IPS-18c (cell line): ENCODE measurements around the gene BAG3.
"Not testable (repeated sequence)": the region's sequence is repeated elsewhere in the genome, so short reads cannot be mapped to it uniquely, and the experiment has no call there.

ENCODE experiments used
- H3K4me3 ChIP-seq: 2 replicates; pipeline ENCODE4 v1.7.0; 2013; ENCODE audit warnings: low read depth, mild to moderate bottlenecking, low read length, moderate library complexity; ENCODE audit not compliant: insufficient read depth
- H3K9me3 ChIP-seq: one replicate; pipeline ENCODE4 v1.6.1; 2013; ENCODE audit warnings: mild to moderate bottlenecking, low read length, moderate library complexity; ENCODE audit not compliant: control insufficient read depth, insufficient read depth

BAG3 gene

DNA sequence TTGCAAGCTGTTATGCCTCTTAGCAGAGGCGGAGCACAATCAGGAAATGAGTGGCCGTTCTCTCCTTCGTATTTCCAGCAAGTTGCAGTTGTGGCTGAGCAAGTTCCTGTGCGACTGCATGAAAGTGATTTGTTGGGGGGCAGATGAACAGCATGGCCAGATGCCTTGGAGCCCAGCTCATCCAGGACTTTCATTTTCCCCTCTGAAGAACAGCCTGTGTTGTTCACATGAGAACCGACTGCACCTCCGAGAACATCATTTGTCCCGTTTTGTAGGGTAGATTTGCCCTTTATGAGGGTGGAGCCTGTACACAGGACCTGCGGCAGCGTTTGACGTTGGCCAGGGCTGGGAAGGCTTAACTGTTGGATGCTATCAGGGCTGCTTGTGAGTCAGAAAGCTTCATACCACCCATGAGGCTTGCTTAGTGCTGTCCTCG lies 4.4 kb downstream of the BAG3 start:
- Histone ChIP-seq H3K9me3 (no peaks in the 10 kb centered on the region), H3K4me3 (no peak overlapping the region)

DNA sequence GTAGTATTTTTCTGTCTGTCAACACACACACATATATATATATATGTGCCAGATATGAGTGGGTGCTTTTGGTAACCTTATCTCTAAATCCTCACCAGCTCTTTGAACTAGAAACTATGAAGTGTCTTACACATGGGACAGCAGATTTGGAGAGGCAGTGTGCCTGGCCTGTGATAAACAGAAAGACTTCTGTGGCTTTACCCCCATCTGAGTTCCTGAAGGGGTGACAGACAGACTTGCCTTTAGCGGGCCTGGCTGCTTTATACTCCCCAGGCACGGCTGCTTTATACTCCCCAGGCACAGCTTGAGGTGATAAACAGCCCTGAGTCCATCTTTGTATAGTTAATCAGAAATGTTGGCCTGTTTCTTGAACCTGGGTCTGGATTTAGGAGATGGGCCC lies 5.6 kb downstream of the BAG3 start:
- Histone ChIP-seq H3K9me3 (no peaks in the 10 kb centered on the region), H3K4me3 (no peak overlapping the region)

DNA sequence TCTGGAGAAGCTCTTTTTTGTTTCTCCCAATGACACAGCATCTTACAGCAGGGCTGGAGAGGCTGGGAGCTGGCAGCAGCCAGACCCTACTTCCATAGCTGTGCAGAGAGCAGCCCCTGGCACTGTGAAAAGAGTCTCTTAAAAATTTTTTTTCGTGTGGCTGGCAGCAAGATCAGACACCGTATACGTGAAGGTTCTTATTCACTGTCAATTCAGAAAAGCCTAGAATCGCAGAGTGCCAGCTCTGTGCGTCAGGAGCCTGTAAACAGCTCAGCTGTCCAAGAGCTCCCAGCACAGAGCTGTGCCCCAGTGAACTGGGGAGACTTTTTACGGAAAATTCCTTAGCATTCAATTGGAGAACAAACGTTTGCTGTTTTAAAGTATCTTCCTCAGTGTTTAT lies 6.5 kb downstream of the BAG3 start:
- H3K4me3 ChIP-seq: no peak overlapping the region
- H3K9me3 ChIP-seq: no peaks in the 10 kb centered on the region

DNA sequence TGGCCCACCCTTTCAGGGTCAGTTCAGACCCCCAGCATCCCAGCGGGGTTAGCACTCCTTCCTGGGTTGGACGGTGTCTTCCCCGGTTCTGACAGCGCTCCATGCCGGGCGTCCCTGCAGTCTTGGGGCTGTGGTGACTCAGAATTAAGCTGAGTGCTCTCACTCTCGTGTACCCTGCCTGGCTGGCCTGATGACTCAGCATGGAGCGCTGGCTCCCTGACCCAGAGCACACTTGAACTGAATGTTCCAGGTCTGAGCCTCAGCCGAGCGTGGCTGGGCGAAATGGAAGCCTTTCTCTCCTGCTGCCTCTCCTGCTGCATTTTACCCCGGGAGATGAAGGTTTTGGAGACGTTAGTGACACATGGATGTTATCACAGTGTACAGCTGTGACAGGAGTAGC lies 7.1 kb downstream of the BAG3 start:
- Histone ChIP-seq H3K9me3 (no peaks in the 10 kb centered on the region), H3K4me3 (no peak overlapping the region)

DNA sequence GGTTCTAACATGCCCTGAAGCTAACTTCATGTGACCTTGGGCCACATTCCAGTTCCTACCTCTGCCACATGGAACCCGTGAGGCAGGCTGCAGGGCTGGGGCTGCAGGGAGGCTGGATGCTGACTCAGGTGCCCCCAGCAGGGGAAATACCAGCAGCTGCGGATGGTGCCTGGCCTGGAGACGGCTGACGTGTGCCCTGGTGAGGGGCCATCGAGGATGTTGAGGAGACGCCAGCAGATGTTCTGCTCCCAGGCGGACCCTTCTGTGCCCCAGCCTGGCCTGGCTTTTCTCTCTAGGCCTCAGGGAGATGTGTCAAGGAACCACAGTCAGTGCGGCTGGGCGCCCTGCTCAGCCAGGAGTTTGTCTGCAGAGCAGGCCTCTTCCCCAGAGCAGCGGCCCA lies 8.8 kb downstream of the BAG3 start:
- Histone ChIP-seq H3K9me3 (no peaks in the 10 kb centered on the region), H3K4me3 (no peak overlapping the region)

DNA sequence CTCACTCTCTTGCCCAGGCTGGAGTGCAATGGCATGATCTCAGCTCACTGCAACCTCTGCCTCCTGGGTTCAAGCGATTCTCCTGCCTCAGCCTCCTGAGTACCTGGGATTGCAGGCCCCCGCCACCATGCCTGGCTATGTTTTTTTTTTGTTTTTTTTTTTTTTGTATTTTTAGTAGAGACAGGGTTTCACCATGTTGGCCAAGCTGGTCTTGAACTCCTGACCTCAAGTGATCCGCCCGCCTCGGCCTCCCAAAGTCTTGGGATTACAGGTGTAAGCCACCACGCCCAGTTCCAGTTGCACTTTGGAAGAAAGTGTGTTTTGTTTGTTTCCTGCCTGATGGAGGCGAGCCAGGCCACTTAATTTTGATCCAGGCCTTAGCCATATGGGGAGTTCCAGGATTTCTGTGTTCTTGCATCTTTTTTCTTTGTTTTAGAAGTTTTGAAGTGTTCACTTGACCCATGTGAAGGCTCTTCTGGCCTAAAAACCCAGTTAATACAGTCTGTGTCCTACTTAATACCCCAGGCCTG lies 11.0 kb downstream of the BAG3 start:
- H3K4me3 ChIP-seq, H3K9me3 ChIP-seq: not testable (repeated sequence)

DNA sequence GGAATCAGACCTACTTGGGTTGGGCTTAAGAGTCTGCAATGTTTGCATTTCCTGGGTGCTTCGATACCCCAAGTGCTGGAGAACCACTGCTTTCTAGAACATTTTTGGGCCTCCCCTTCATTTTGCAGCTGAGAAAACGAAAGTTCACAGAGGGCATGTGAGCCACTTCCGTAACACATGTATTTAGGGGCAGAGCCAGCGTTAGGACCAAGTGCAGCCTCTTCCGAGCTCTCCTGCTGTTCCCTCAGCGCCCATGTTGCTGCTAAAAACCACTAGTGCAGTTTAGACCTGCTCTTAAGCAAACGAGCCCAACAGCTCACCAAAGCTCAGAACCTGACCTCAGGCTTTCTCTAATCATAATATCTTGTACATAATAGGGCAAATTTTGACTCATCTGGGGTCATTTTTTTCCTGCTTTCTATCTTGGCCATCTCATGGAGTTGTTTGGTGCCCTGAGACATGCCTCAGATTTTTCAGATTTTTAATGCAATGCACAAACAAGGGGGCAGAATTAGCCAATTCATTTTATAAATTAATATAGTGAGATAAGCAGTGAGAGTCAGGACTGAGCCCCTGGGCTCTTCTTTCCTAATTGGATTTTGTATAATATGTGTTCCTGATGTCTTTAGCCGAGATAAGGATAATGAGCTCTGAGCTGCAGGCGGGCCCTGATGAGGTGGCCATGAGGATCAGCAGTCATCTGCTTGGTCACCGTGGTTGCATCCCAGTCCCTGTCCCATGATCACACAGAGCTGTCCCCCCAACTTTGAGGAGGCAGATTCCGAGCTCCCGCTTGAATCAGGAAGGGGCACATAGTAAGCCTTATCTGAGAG lies 12.9 kb downstream of the BAG3 start:
- no peak overlapping the region for H3K4me3 ChIP-seq
- H3K9me3 ChIP-seq: no peaks in the 10 kb centered on the region

DNA sequence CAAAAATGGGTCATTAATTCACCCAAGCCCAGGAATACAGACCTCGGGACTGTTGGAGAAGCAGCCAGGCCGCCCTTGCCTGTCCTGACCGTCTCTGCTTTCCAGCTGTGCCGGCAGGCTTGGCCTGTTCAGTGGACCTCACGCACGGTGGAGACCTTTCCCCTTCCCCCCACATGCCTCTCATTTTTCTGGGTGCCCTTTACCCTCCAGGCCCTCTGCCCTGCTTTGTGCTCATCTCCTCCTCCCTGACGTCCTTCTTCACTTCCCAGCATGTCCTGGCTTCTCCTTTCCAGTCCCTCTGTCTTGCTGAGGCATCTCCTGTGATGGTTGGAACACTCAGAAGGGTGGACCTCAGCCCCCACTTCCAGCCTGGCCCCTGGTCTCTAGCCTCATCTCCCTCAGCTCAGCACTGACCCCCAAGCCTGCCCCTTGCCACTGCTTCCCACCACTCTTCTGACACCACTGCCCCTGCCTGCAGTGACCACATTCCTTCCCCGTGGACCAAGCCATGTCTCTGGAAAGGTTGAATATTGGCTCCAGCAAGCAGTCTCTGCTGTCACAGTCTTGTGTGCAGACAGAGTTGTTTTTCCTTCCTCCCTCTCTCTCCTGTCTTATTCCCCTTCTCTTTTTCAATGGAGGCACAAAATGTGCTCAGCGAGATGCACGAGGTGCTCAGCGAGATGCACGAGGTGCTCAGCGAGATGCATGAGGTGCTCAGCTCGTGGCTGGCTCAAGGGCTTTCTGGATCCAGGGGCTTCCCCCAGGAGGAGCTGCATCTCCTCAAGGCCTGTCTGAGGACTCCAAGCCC lies 14.9 kb downstream of the BAG3 start:
- no peak overlapping the region for H3K4me3 ChIP-seq
- H3K9me3 ChIP-seq: no peaks in the 10 kb centered on the region

DNA sequence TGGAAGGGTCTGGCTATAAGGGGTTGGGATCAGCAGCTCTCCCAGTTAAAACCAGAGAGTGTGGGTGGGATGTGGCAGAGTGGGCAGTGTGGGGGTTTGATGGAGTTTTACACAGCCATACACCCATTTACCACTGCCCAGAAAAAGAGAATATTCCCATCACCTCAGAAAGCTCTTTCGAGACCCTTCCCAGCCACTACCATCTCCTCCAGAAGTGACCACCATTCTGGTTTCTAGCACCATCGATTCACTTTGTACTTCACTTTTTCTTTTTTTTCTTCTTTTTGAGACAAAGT lies 15.5 kb downstream of the BAG3 start:
- Histone ChIP-seq H3K4me3 (no peak overlapping the region), H3K9me3 (no peaks in the 10 kb centered on the region)

DNA sequence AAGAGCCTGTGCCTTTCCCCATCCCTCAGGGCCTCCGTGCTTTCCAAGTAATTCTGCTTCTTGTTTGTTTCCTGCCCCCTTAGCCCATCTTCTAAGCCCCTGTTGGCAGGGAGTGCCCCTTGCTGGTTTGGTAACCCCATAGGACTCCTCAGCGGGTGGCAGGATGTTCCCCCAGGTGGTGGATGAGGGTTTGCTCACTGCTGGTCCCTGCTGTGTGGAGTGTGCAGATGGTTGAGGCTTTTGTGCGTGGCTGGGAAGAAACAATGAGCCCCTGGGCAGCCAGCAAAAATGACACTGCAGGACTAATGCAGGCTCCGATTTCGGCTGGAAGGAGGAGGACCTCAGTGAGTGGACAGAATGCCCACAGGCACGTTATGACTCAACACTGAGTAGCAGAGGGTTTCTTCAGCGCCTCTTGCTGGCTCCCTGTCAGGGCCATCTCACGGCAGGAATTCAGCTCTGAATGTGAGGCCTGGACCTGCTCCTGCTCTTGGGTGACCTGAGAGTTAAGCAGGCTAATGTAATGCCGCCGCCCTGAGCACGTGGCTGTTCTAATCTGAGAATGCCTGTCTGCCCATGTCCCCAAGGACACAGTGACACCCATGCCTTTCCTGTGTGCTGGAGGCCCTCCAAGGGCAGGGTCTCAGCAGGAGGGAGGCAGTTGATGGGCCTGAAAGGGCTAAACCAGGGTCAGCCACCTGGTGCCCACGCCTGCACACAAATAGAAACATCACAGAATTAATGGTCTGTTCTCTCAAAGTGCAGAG lies 16.6 kb downstream of the BAG3 start:
- H3K9me3 ChIP-seq: no peaks in the 10 kb centered on the region
- no peak overlapping the region; the same call in 1 of the 2 replicates for H3K4me3 ChIP-seq

DNA sequence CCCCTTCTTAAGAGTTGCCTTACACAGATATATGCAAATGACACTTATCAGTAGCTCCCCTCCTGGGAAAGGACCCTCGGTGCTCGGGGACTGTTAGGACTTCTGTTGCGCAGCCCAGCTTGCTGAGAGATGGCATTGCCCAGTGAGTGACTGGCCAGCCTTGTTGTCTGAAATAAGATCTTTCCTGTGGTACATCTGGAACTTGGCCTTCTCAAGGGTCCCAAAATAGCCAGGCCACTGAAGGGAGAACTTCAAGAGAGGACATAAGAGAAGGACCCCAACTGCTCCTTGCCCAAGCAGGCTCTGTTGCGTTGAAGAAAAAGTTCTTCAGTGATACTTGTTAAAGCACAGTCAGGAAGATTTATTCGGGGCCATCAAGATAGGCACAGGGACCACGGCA lies 17.3 kb downstream of the BAG3 start:
- Histone ChIP-seq H3K4me3 (no peak overlapping the region), H3K9me3 (no peaks in the 10 kb centered on the region)

DNA sequence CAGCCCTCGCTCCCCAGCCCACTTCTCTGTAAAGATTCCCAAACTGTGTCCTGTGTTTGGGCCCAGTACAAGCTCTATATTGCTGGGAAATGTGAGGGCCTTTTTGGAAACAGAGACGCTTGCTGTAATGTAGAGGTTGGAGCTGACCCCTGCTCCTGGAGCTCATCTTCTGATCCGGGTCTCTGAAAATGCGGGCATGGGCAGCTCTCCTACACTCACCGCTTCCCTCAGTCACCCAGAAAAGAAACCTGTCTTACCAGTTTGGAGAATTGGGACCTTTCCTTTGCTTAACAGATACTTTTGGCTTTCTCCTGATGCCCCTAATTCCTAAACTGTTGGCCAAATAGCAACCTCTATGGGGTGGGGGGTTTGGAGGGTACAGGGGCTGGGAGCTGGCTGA lies 18.2 kb downstream of the BAG3 start:
- Histone ChIP-seq H3K9me3 (no peaks in the 10 kb centered on the region), H3K4me3 (no peak overlapping the region)

DNA sequence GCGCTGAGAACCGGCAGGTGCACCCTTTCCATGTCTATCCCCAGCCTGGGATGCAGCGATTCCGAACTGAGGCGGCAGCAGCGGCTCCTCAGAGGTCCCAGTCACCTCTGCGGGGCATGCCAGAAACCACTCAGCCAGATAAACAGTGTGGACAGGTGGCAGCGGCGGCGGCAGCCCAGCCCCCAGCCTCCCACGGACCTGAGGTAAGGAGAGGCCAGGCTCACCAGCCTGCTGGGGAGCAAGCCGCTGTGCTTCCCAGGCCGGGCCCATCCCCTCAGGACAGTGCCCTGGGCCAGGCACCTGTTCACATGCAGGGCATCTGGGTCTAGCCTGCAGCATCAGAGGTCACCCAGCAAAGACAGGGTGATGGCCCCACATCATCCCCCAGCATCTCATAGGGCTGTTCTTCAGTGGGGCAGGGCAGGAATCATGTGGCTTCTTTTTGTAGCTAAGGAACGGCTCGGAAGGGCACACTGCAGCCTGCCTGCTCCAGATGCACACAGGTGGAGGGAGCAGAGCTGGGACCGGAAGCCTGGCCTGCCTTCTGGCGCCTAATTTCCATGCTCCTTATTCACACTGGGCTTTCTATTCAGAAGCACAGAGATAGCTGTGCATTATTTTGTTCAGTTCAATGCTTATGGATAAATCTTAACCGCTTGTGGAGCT lies 18.9 kb downstream of the BAG3 start:
- Histone ChIP-seq H3K9me3 (no peaks in the 10 kb centered on the region), H3K4me3 (no peak overlapping the region)

DNA sequence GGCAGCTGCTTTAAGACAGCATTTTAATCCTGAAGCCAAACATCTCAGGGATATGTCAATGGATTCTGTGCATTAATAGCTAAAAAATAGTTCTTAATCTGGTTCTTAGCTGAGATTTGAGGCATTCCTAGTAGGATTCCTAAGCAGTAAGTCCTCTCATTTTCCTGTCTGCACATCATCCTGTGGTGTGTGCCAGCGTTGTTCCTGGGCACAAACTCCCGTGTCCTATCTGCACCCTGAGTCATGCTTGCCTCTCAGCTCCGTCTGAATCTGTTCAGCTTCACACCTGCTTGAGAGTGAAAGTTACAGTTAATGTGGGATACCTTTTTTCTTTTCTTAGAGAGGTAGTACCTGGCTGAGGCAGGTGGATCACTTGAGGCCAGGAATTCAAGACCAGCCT lies 19.5 kb downstream of the BAG3 start:
- no peaks in the 10 kb centered on the region for H3K9me3 ChIP-seq
- H3K4me3 ChIP-seq: no peak overlapping the region

DNA sequence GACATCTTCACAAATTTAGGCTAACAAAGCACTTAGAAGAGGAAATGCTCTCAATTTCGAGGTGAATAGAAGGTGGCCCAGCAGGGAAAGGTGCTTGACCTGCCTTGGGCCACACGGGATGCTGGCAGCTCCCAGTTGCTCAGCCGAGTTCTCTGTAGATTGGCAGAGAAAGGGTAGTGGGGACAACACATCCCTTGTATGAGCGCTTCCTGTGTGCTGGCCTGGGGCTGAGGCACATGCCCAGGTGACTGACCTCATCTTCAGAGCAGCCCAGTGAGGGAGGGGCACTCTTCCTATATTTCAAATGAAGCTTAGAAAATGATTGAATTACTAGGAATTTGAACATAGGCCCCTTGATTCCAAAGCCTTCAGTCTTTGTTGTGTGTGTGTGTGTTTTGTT lies 20.2 kb downstream of the BAG3 start:
- H3K4me3 ChIP-seq: no peak overlapping the region
- no peaks in the 10 kb centered on the region for H3K9me3 ChIP-seq

DNA sequence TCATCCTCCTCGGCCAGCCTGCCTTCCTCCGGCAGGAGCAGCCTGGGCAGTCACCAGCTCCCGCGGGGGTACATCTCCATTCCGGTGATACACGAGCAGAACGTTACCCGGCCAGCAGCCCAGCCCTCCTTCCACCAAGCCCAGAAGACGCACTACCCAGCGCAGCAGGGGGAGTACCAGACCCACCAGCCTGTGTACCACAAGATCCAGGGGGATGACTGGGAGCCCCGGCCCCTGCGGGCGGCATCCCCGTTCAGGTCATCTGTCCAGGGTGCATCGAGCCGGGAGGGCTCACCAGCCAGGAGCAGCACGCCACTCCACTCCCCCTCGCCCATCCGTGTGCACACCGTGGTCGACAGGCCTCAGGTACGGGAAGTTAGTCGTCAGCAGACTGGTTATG lies 21.1 kb downstream of the BAG3 start:
- Histone ChIP-seq H3K4me3 (no peak overlapping the region), H3K9me3 (no peaks in the 10 kb centered on the region)

DNA sequence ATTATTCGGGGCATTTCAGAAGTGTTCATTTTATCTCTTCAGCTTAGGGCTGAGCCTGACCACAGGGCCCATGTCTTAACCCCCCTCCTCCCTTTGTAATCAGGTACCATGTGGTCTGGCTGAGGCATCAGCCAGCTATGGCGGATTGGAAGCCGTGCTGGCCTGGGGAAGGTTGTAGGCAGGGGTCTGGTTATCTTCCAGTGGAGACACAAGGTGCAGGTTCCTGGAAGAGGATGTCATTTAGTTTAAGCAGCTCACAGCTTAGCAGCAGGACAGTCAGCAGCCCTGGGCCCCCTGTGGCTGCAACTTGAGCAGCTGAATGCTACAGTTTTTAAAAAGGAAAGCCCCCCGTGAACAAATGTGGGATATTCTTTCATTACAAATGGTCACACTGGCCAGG lies 22.1 kb downstream of the BAG3 start:
- H3K4me3 ChIP-seq: no peak overlapping the region
- no peaks in the 10 kb centered on the region for H3K9me3 ChIP-seq
